Astrocyte (in vitro differentiated cells and primary cell): ENCODE results near the gene BUB1B. TPM values are rescaled to one million over a fixed set of nuclear protein-coding genes. Genes with fewer than 3 reads are reported as not detected.

ENCODE experiments used
- DNase-seq: peaks from one replicate; pipeline ENCODE4 v3.0.0-alpha.2; 2010; ENCODE audit warnings: low read depth
- FAIRE-seq: peaks from 2 replicates; lab custom pipeline; 2011; peaks lifted over from hg19 to GRCh38; lab: Jason Lieb, UNC
- H2AFZ ChIP-seq: 2 replicates; pipeline ENCODE4 v1.6.0; 2012; ENCODE audit warnings: low read depth, low read length, inconsistent platforms
- H3K27ac ChIP-seq: 2 replicates; pipeline ENCODE4 v1.5.1; 2011; ENCODE audit warnings: low read depth, low read length, inconsistent platforms
- H3K27me3 ChIP-seq: 2 replicates; pipeline ENCODE4 v1.6.0; 2011; ENCODE audit warnings: low read length, inconsistent platforms; ENCODE audit not compliant: insufficient read depth
- H3K36me3 ChIP-seq: 2 replicates; pipeline ENCODE4 v1.5.1; 2011; ENCODE audit warnings: low read length, inconsistent platforms; ENCODE audit not compliant: insufficient read depth
- H3K4me1 ChIP-seq: 2 replicates; pipeline ENCODE4 v1.5.1; 2011; ENCODE audit warnings: low read length, inconsistent platforms; ENCODE audit not compliant: insufficient read depth
- H3K4me2 ChIP-seq: 2 replicates; pipeline ENCODE4 v1.6.0; 2012; ENCODE audit warnings: low read length, inconsistent platforms
- H3K4me3 ChIP-seq: 2 replicates; pipeline ENCODE4 v1.5.1; 2011; ENCODE audit warnings: low read depth, mild to moderate bottlenecking, low read length, inconsistent platforms; ENCODE audit not compliant: insufficient read depth
- H3K79me2 ChIP-seq: 2 replicates; pipeline ENCODE4 v1.6.0; 2012; ENCODE audit warnings: mild to moderate bottlenecking, low read length, inconsistent platforms; ENCODE audit not compliant: insufficient read depth
- H3K9ac ChIP-seq: 2 replicates; pipeline ENCODE4 v1.6.0; 2012; ENCODE audit warnings: mild to moderate bottlenecking, low read length, inconsistent platforms
- H3K9me3 ChIP-seq: 2 replicates; pipeline ENCODE4 v1.5.1; 2012; ENCODE audit warnings: low read depth, mild to moderate bottlenecking, low read length, inconsistent platforms; ENCODE audit not compliant: insufficient read depth
- H4K20me1 ChIP-seq: 2 replicates; pipeline ENCODE4 v1.6.0; 2012; ENCODE audit warnings: low read length, inconsistent platforms; ENCODE audit not compliant: insufficient read depth
- H3K27ac Mint-ChIP-seq: one replicate; pipeline ENCODE4 v1.8.0; 2021; ENCODE audit warnings: mild to moderate bottlenecking, mixed read lengths; ENCODE audit not compliant: unreplicated experiment
- H3K27me3 Mint-ChIP-seq: one replicate; pipeline ENCODE4 v1.8.0; 2021; ENCODE audit warnings: low read depth, mixed read lengths; ENCODE audit not compliant: unreplicated experiment
- H3K36me3 Mint-ChIP-seq: one replicate; pipeline ENCODE4 v1.8.0; 2021; ENCODE audit warnings: low read depth, mixed read lengths; ENCODE audit not compliant: unreplicated experiment
- H3K4me1 Mint-ChIP-seq: one replicate; pipeline ENCODE4 v1.8.0; 2021; ENCODE audit warnings: low read depth, mixed read lengths; ENCODE audit not compliant: unreplicated experiment
- H3K4me3 Mint-ChIP-seq: one replicate; pipeline ENCODE4 v1.8.0; 2021; ENCODE audit warnings: mild to moderate bottlenecking, moderate library complexity, mixed read lengths; ENCODE audit not compliant: unreplicated experiment
- H3K9me3 Mint-ChIP-seq: one replicate; pipeline ENCODE4 v1.8.0; 2021; ENCODE audit warnings: mild to moderate bottlenecking, mixed read lengths; ENCODE audit not compliant: unreplicated experiment
- CTCF ChIP-seq: IDR thresholded peaks from 2 replicates; pipeline ENCODE4 v1.5.1; 2011; ENCODE audit warnings: low read depth, mild to moderate bottlenecking, inconsistent platforms, low read length, moderate library complexity; ENCODE audit not compliant: insufficient read depth
- EZH2 ChIP-seq: IDR thresholded peaks from 2 replicates; pipeline ENCODE4 v1.6.1; 2012; ENCODE audit warnings: mild to moderate bottlenecking, low read length, inconsistent platforms; ENCODE audit not compliant: insufficient read depth
- total RNA-seq: library from RNA; stranded (reverse); gene quantifications from 2 replicates; pipeline ENCODE4 v1.2.1, GENCODE V29; 2021

BUB1B gene
- total RNA-seq, 1 donor from 2014 or later: 5.2 TPM

DNA sequence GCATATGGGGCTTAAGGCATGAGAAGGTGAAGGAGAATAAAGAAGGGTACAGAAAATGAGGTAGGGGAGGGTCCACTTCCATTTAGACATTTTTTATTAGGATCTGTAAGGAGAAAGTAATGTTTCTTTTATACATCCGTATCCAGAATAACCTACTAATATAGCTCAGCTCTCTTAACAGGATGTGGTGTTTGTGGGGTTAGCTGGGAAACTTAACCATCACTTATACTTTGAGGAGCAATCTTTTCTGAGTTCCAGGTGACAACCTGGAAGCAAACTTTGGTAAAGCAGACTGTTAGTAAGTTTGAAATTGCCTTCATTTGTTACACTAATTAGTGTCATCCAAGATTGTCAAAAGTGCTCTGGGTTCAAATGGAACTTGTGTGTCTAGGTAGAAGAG lies 36.6 kb downstream of the BUB1B start:
- Histone ChIP-seq H3K36me3 (peaks cover 16% of the 10 kb centered on the region), H3K4me1 (no peaks in the 10 kb centered on the region), H3K9me3 (no peaks in the 10 kb centered on the region), H3K4me2 (no peak overlapping the region), H3K9ac (no peak overlapping the region), H4K20me1 (no peaks in the 10 kb centered on the region), H3K27ac (no peak overlapping the region), H3K79me2 (peaks cover 17% of the 10 kb centered on the region), H2AFZ (no peak overlapping the region), H3K4me3 (no peak overlapping the region), H3K27me3 (no peaks in the 10 kb centered on the region)
- no peak for TF ChIP-seq CTCF
- TF ChIP-seq EZH2: no peak
- no peaks in the 10 kb centered on the region for H3K4me1 Mint-ChIP-seq
- no peaks in the 10 kb centered on the region for H3K27me3 Mint-ChIP-seq
- no peak overlapping the region for H3K27ac Mint-ChIP-seq
- FAIRE-seq (no peak), DNase-seq (no peak)
- H3K36me3 Mint-ChIP-seq: no peaks in the 10 kb centered on the region
- no peak overlapping the region for H3K4me3 Mint-ChIP-seq
- no peaks in the 10 kb centered on the region for H3K9me3 Mint-ChIP-seq

DNA sequence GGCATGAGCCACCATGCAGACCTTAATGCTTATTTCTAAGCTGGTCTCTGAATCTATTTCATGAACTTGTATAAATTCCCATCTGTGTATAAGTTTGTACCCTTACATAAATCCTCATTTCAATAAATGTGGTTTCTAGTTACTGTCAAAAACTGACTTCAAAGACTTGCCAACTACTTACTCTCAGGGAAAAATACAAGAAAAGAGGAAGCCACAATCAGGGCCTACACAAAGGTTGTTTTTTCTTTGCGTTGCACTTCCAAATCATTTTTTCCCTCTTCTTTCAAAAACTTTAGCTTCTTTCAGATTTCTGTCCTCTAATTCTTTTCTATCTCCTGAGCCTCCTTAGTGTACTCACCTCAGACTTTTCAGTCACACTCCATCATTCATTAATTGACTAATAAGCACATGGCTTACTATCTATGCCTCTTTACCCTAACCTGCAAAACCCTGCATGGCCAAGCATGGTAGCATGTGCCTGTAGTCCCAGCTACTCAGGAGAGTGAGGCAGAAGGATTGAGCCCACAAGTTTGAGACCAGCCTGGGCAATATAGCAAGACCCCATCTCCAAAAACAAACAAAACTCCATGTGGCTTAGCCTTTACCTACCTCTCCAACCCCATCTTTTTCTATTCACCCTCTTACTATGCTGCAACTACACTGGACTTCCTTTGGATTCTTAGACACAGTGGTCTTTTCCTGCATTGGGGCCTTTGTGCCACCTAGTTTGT lies 37.7 kb downstream of the BUB1B start:
- no peaks in the 10 kb centered on the region for H3K27me3 Mint-ChIP-seq
- H3K9me3 Mint-ChIP-seq: no peaks in the 10 kb centered on the region
- H3K4me3 Mint-ChIP-seq: no peak overlapping the region
- Histone ChIP-seq H3K4me1 (no peaks in the 10 kb centered on the region), H2AFZ (no peak overlapping the region), H3K79me2 (peaks cover 9% of the 10 kb centered on the region), H4K20me1 (no peaks in the 10 kb centered on the region), H3K4me2 (no peak overlapping the region), H3K9me3 (no peaks in the 10 kb centered on the region), H3K27me3 (no peaks in the 10 kb centered on the region), H3K9ac (no peak overlapping the region), H3K4me3 (no peak overlapping the region), H3K36me3 (peaks cover 16% of the 10 kb centered on the region), H3K27ac (no peak overlapping the region)
- DNase-seq: no peak
- H3K36me3 Mint-ChIP-seq: no peaks in the 10 kb centered on the region
- no peak overlapping the region for H3K27ac Mint-ChIP-seq
- no peaks in the 10 kb centered on the region for H3K4me1 Mint-ChIP-seq
- no peak for FAIRE-seq
- TF ChIP-seq CTCF: no peak
- TF ChIP-seq EZH2: no peak

- Mint-ChIP-seq H3K27me3 (no peaks in the 10 kb centered on the region), H3K27ac (no peak overlapping the region), H3K36me3 (no peaks in the 10 kb centered on the region), H3K4me1 (no peaks in the 10 kb centered on the region), H3K9me3 (no peaks in the 10 kb centered on the region), H3K4me3 (no peak overlapping the region)
- Histone ChIP-seq H3K4me3 (no peak overlapping the region), H2AFZ (no peak overlapping the region), H3K79me2 (no peaks in the 10 kb centered on the region), H3K4me2 (no peak overlapping the region), H3K9ac (no peak overlapping the region), H3K27ac (no peak overlapping the region), H3K36me3 (peaks cover 17% of the 10 kb centered on the region), H4K20me1 (no peaks in the 10 kb centered on the region), H3K9me3 (no peaks in the 10 kb centered on the region), H3K27me3 (no peaks in the 10 kb centered on the region), H3K4me1 (no peaks in the 10 kb centered on the region)
- DNase-seq (peak; percentile 4), FAIRE-seq (no peak)
- TF ChIP-seq CTCF (no peak), EZH2 (no peak)
Observed at GRCh38 chr15:40204100-40204499, 43.2 kb downstream of the BUB1B start.
